Right atrium auricular region (tissue), 2 donors: ENCODE results near the gene ZNF329. TPM values are rescaled to one million over a fixed set of nuclear protein-coding genes. Genes with fewer than 3 reads are reported as not detected.
"Not testable (repeated sequence)": the region's sequence is repeated elsewhere in the genome, so short reads cannot be mapped to it uniquely, and the experiment has no call there.

Experiments used
- DNase-seq: peaks from one replicate; pipeline ENCODE4 v3.0.0-alpha.2; 2019; ENCODE audit warnings: low spot score
- H3K27ac ChIP-seq, 2 donors: fragments of 200-600 bp; sonication (generic); 1 replicate in 1 of 2; 2 replicates in 1 of 2; pipeline ENCODE4 v1.5.1; 2016 to 2019
- H3K27me3 ChIP-seq, 2 donors: fragments of 200-600 bp; sonication (generic); one replicate each; pipeline versions ENCODE4 v1.5.1 to v1.6.0; 2017 to 2019
- H3K36me3 ChIP-seq: fragments of 200-600 bp; sonication (generic); one replicate; pipeline ENCODE4 v1.5.1; 2016
- H3K4me1 ChIP-seq, 2 donors: fragments of 200-600 bp; sonication (generic); one replicate each; pipeline versions ENCODE4 v1.5.1 to v1.6.0; 2017 to 2019
- H3K4me3 ChIP-seq, 2 donors: fragments of 200-600 bp; sonication (generic); 1 replicate in 1 of 2; 2 replicates in 1 of 2; pipeline ENCODE4 v1.5.1; 2017 to 2019; ENCODE audit warnings: mild to moderate bottlenecking in 1 of 2, moderate library complexity in 1 of 2
- H3K9me3 ChIP-seq, 2 donors: fragments of 200-600 bp; sonication (generic); one replicate each; pipeline ENCODE4 v1.5.1; 2019
- CTCF ChIP-seq, 2 donors: fragments of 200-600 bp; sonication (generic); IDR thresholded peaks; one replicate each; pipeline ENCODE4 v1.5.1; 2019; ENCODE audit warnings: antibody characterized with exemption in 2 of 2
- total RNA-seq, 2 donors: library from RNA; depleted of rRNA; stranded (reverse); fragments of >200 nt; gene quantifications; one replicate each; pipeline ENCODE4 v1.1.0, GENCODE V29; 2016

Gene ZNF329
- total RNA-seq, 2 donors from 2014 or later: 6.9 to 7.9 TPM

DNA sequence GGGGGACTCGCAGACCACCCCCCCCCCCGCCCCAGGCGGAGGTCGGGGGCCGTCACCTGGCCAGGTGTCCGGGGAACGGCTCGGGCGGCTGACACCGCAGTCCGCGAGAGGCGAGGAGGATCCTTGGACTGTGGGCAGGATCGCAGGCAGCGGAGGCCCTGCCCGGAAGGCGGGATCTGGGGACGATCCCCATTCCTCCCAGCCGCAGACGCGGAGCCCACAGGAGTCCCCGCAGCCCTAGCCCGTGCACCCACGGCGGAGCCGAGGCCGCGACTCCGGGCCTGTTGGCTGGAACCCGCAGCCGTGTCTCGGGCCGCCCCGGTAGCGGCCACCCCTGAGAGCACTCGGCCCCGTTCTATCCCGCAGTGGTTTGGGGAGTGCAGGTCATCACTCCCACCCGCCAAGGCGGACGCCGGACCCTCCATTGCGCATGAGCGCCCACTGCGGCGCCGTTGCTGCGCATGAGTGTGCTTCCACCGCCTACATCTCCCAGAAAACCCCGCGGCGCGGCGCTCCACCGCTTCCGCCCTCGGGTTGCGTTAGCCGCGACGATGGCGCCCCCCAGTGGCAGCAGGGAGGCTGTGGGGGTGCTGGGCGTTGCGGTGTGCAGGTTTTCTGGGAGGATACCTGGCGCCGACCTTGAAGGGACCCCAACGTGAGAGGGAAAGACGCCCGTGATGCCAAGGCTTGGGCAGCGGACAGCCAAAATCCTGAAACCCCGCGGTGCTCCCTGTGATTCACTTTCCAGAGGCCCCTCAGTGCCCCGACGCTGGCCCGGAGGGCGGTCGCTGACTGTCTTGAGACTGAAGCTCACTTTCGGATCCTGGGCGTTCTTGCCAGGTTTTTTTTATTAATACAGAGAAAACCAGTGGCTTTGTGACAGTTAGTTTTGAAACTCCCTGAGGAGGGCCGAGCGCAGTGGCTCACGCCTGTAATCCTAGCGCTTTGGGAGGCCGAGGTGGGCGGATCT is 4.4 kb upstream of the ZNF329 start:
- DNase-seq: peak; percentile 94
- Histone ChIP-seq H3K36me3 (no peaks in the 10 kb centered on the region), H3K4me1 (peaks cover 0 to 25% of the 10 kb centered on the region in 2 donors), H3K27me3 (no peaks in the 10 kb centered on the region), H3K4me3 (peak overlapping the region; percentile 99 to 100), H3K9me3 (no peaks in the 10 kb centered on the region), H3K27ac (peak overlapping the region; percentile 96 to 99)
- TF ChIP-seq CTCF (IDR thresholded peaks at IDR 0.05): peak; percentile 98

- H3K4me1 ChIP-seq: peaks cover 0 to 28% of the 10 kb centered on the region in 2 donors
- no peaks in the 10 kb centered on the region for H3K27me3 ChIP-seq
- no peaks in the 10 kb centered on the region for H3K9me3 ChIP-seq
- peak; percentile 60 for DNase-seq
- peak overlapping the region; percentile 99 to 100 for H3K4me3 ChIP-seq
- no peaks in the 10 kb centered on the region for H3K36me3 ChIP-seq
- H3K27ac ChIP-seq: peak overlapping the region; percentile 96 to 99
- no peak for TF ChIP-seq CTCF (IDR thresholded peaks at IDR 0.05)
Observed at GRCh38 chr19:58154287-58154678, 3.7 kb upstream of the ZNF329 start.

DNA sequence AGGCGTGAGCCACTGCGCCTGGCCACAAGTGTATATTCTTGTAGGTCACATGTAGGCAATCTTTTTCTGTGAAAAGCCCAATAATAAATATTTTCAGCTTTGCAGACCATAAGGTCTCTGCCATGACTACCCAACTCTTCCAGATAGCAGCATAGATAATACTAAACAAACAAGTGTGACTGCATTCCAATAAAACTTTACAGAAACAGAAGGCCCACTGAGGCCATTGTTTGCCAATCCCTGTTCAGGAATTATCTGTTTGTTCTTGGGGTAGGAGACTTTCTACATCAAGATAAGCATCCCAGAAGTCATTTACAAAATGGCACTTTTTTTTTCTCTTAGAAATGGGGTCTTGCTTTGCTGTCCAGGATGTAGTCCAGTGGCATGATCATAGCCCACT is 2.8 kb upstream of the ZNF329 start:
- Histone ChIP-seq H3K4me1 (peaks cover 0 to 28% of the 10 kb centered on the region in 2 donors), H3K4me3 (no peak overlapping the region), H3K27ac (no peak overlapping the region), H3K27me3 (no peaks in the 10 kb centered on the region), H3K9me3 (no peaks in the 10 kb centered on the region), H3K36me3 (no peaks in the 10 kb centered on the region)
- no peak for DNase-seq
- TF ChIP-seq CTCF (IDR thresholded peaks at IDR 0.05): no peak

DNA sequence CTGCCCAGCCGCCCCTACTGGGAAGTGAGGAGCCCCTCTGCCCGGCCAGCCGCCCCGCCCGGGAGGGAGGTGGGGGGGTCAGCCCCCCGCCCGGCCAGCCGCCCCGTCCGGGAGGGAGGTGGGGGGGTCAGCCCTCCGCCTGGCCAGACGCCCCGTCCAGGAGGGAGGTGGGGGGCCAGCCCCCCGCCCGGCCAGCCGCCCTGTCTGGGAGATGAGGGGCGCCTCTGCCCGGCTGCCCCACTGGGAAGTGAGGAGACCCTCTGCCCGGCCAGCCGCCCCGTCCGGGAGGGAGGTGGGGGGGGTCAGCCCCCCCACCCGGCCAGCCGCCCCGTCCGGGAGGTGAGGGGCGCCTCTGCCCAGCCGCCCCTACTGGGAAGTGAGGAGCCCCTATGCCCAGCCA is 3.1 kb downstream of the ZNF329 start:
- Histone ChIP-seq H3K4me1 (peaks cover 0 to 11% of the 10 kb centered on the region in 2 donors), H3K9me3 (peaks cover 6 to 40% of the 10 kb centered on the region in 2 donors)
- DNase-seq, H3K27me3 ChIP-seq, H3K36me3 ChIP-seq, H3K27ac ChIP-seq, H3K4me3 ChIP-seq: not testable (repeated sequence)

DNA sequence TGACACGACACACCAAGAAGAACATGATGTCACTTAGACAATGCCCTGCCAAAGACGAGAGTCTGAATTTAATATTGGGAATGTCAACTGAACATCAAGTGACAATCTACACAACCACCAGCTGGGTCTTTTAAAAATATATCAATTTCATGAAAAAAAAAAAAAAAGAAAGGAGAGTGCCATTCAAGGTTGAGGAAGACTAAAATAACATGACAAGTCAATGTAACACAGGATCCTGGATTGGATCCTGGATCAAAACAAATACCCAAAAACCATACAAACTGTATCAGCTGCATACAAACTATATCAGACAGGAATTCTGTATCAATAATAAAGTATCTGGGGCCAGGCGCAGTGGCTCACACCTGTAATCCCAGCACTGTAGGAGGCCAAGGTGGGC is 4.7 kb downstream of the ZNF329 start:
- peaks cover 22% of the 10 kb centered on the region for H3K36me3 ChIP-seq
- H3K27me3 ChIP-seq: no peaks in the 10 kb centered on the region
- H3K27ac ChIP-seq: no peak overlapping the region
- H3K9me3 ChIP-seq: peaks cover 9 to 56% of the 10 kb centered on the region in 2 donors
- H3K4me1 ChIP-seq: peaks cover 0 to 8% of the 10 kb centered on the region in 2 donors
- DNase-seq: no peak
- TF ChIP-seq CTCF (IDR thresholded peaks at IDR 0.05): no peak
- no peak overlapping the region for H3K4me3 ChIP-seq

- H3K27ac ChIP-seq: no peak overlapping the region
- H3K27me3 ChIP-seq: no peaks in the 10 kb centered on the region
- H3K4me3 ChIP-seq: no peak overlapping the region
- no peak for TF ChIP-seq CTCF (IDR thresholded peaks at IDR 0.05)
- H3K4me1 ChIP-seq: no peaks in the 10 kb centered on the region
- no peak for DNase-seq
- H3K9me3 ChIP-seq: peaks cover 63 to 100% of the 10 kb centered on the region in 2 donors
- peaks cover 100% of the 10 kb centered on the region for H3K36me3 ChIP-seq
Observed at GRCh38 chr19:58134244-58134643, 16.3 kb downstream of the ZNF329 start.
